Stimulated activated naive CD8-positive, alpha-beta T cell treated with anti-CD3 and anti-CD28 coated beads, Interleukin-15, Interleukin-2, amounts not matched to agents 100 ng/mL and 50 ng/mL, for 24 hours (primary cell): ENCODE results near the gene MYOM1.
"Not testable (repeated sequence)": the region's sequence is repeated elsewhere in the genome, so short reads cannot be mapped to it uniquely, and the experiment has no call there.

Experiments used
- H3K27ac Mint-ChIP-seq: one replicate; pipeline ENCODE4 v1.8.0; 2021; ENCODE audit warnings: mild to moderate bottlenecking, mixed read lengths
- H3K27me3 Mint-ChIP-seq: one replicate; pipeline ENCODE4 v1.8.0; 2021; ENCODE audit warnings: mixed read lengths
- H3K36me3 Mint-ChIP-seq: one replicate; pipeline ENCODE4 v1.8.0; 2021; ENCODE audit warnings: low read depth, mixed read lengths
- H3K4me1 Mint-ChIP-seq: one replicate; pipeline ENCODE4 v1.8.0; 2021; ENCODE audit warnings: low read depth, mixed read lengths
- H3K4me3 Mint-ChIP-seq: one replicate; pipeline ENCODE4 v1.8.0; 2021; ENCODE audit warnings: mild to moderate bottlenecking, mixed read lengths
- H3K9me3 Mint-ChIP-seq: one replicate; pipeline ENCODE4 v1.8.0; 2021; ENCODE audit warnings: mixed read lengths

MYOM1 gene

DNA sequence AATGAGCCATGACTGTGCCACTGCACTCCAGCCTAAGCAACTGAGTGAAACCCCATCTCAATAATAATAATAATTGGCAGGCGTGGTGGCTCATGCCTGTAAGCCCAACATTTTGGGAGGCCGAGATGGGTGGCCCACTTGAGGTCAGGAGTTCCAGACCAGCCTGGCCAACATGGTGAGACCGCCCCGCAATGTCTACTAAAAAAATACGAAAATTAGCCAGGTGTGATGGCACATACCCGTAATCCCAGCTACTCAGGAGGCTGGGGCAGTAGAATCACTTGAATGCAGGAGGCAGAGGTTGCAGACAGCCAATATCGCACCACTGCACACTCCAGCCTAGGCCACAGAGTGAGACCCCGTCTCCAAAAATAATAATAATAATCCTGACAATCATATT, 178.9 kb downstream of the MYOM1 start:
- H3K36me3 Mint-ChIP-seq: no peaks in the 10 kb centered on the region
- H3K4me1 Mint-ChIP-seq: peaks cover 10% of the 10 kb centered on the region
- peaks cover 2% of the 10 kb centered on the region for H3K27me3 Mint-ChIP-seq
- H3K4me3 Mint-ChIP-seq: no peak overlapping the region
- H3K9me3 Mint-ChIP-seq: no peaks in the 10 kb centered on the region
- H3K27ac Mint-ChIP-seq: no peak overlapping the region

DNA sequence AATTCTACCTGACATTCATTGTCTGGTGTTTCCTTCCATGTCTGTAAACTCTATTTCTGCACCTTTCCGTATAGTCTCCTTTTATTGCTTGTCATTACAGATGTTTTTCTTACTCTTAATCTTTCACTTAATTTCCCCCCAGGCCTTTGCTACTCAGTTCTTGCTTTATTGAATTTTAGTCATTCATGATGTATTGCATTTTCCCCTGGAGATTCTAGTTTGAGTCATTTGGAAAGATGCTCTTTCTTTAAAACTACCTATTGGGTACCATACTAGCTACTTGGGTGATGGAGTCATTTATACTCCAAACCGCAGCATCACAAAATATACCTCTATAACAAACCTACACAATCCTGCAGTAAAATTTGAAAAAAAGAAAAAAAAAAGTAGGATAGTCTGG, 179.6 kb downstream of the MYOM1 start:
- Mint-ChIP-seq H3K4me3 (no peak overlapping the region), H3K27me3 (peaks cover 3% of the 10 kb centered on the region), H3K36me3 (no peaks in the 10 kb centered on the region), H3K27ac (peak overlapping the region; percentile 3), H3K4me1 (peaks cover 6% of the 10 kb centered on the region), H3K9me3 (no peaks in the 10 kb centered on the region)

DNA sequence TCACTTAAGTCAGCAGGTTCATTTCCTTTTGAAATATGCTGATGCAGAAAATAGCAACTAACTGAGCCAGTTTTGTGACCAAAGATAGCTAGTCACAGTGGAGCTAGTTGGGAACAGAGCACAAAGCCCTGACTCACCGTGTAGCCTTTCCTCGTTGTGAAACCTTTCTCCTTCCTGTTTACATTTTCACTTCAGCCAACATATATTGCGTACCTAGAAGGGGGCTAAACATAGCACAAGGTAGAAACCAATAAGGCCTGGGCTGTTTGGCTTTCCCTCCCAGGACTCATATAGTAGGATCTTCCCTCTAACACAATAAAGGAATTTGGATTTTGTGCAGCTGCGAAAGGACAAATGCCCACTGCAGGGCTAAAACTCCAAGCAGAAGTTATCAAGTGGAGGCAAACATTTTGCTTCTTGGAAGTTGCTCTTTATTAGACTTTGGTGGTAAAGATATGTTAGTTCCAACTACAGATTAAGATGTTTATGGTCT, 182.3 kb downstream of the MYOM1 start:
- H3K36me3 Mint-ChIP-seq: no peaks in the 10 kb centered on the region
- H3K9me3 Mint-ChIP-seq: no peaks in the 10 kb centered on the region
- H3K27ac Mint-ChIP-seq: no peak overlapping the region
- peaks cover 6% of the 10 kb centered on the region for H3K4me1 Mint-ChIP-seq
- peaks cover 3% of the 10 kb centered on the region for H3K27me3 Mint-ChIP-seq
- H3K4me3 Mint-ChIP-seq: no peak overlapping the region

DNA sequence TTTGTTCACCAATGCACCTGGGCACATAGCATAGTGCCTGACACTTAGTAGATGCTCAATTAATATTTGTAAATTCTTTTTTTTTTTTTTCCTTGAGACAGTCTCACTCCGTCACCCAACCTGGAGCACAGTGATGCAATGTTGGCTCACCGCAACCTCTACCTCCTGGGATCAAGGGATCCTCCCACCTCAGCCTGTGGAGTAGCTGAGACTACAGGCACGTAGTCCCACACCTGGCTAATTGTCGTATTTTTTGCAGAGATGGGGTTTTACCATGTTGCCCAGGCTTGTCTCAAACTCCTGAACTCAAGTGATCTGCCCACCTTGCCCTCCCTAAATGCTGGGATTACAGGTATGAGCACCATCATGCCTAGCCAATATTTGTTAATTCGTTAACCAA, 183.7 kb downstream of the MYOM1 start:
- Mint-ChIP-seq H3K27me3 (peaks cover 3% of the 10 kb centered on the region), H3K27ac (no peak overlapping the region), H3K4me3 (no peak overlapping the region), H3K36me3 (no peaks in the 10 kb centered on the region), H3K9me3 (no peaks in the 10 kb centered on the region), H3K4me1 (peaks cover 6% of the 10 kb centered on the region)

DNA sequence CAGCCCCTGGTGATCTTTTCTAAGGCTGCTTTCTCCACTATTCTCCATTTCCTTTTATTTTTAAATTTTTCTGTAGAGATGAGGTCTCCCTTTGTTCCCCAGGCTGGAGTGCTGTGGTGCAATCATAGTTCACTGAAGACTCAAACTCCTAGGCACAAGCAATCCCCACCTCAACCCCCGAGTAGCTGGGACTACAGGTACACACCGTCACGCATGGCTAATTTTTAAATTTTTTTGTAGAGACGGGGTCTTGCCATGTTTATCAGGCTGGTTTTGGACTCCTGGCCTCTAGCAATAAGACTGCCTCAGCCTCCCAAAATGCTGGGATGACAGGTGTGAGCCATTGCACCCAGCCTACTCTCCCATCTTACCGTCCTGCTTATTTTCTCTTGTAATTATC, 184.1 kb downstream of the MYOM1 start:
- Mint-ChIP-seq H3K4me1 (peaks cover 6% of the 10 kb centered on the region), H3K27ac (no peak overlapping the region), H3K9me3 (no peaks in the 10 kb centered on the region), H3K27me3 (peaks cover 3% of the 10 kb centered on the region), H3K36me3 (no peaks in the 10 kb centered on the region), H3K4me3 (no peak overlapping the region)

DNA sequence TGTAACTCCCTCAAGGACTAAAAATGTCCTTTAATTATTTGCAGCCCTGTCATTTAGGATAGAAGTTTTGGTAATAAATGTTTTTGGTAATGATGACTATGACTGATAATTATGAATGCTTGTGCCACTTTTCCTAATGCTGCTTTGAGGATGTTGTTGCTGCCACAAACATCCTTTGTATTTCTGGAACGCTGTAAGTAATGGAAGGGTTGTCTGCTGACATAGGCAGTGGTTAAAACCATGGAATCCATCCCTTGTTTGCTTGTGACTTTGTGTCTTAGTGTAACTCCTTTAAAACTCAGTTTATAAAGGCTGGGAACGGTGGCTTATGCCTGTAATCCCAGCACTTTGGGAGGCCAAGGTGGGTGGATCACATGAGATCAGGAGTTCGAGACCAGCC, 187.0 kb downstream of the MYOM1 start:
- H3K4me1 Mint-ChIP-seq: peaks cover 5% of the 10 kb centered on the region

DNA sequence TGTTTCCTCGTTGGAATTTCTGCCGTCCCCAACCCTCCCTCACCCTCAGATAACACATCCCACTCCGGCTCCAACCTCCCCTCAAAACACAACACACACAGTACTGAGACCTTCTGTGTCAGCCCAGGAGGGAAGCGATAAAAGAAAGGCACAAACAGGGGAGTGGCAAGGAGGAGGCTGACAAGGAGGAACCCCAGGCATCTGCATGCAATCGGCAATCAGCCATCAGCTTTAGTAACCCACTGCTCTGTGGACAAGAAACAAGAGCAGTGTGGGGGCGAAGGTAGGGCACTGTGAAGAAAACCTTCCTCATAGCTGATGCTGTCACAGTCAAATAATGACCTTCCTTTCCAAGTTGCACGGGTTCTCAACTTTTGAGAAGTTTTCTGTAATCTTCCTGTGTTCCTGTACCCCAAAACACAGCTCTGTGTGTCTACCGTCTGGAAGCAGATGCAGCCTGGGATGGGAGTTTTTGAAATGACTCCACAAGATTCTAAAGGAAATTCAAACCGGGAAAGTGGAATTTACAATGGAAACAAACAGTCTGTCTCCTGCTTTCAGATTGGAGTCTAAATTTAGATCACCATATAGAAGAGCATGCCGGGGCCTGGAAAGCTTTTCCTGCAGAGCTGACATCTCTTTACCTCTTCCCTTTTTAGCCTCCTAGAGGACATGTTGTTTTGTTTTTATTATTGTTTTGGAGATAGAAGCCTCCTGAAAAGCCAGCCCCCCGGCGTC, 190.4 kb downstream of the MYOM1 start:
- H3K4me1 Mint-ChIP-seq: no peaks in the 10 kb centered on the region
- no peak overlapping the region for H3K27ac Mint-ChIP-seq
- H3K4me3 Mint-ChIP-seq: no peak overlapping the region
- H3K27me3 Mint-ChIP-seq: no peaks in the 10 kb centered on the region
- no peaks in the 10 kb centered on the region for H3K36me3 Mint-ChIP-seq
- no peaks in the 10 kb centered on the region for H3K9me3 Mint-ChIP-seq

More for the DNA sequence above, 187.0 kb downstream of the MYOM1 start:
- H3K4me3 Mint-ChIP-seq: no peak overlapping the region
- peaks cover 3% of the 10 kb centered on the region for H3K27me3 Mint-ChIP-seq
- H3K27ac Mint-ChIP-seq: no peak overlapping the region
- H3K9me3 Mint-ChIP-seq: no peaks in the 10 kb centered on the region
- no peaks in the 10 kb centered on the region for H3K36me3 Mint-ChIP-seq

DNA sequence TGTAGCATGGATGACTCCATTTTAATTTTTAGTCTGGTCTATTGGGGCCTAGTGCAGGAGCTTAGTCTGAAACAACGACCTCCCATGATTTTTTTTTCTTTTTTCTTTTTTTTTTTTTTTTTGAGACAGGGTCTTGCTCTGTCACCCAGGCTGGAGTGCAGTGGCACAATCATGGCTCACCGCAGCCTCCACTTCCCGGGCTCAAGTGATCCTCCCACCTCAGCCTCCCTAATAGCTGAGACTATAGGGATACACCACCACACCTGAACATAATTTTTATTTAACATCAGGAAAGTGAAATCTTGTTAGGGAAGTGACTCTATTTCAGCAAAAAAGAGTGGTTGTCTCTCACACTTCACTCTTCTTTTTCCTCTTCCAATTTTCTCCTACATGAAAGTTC, 191.7 kb downstream of the MYOM1 start:
- not testable (repeated sequence) for H3K27me3 Mint-ChIP-seq, H3K9me3 Mint-ChIP-seq, H3K4me1 Mint-ChIP-seq, H3K27ac Mint-ChIP-seq, H3K36me3 Mint-ChIP-seq, H3K4me3 Mint-ChIP-seq

DNA sequence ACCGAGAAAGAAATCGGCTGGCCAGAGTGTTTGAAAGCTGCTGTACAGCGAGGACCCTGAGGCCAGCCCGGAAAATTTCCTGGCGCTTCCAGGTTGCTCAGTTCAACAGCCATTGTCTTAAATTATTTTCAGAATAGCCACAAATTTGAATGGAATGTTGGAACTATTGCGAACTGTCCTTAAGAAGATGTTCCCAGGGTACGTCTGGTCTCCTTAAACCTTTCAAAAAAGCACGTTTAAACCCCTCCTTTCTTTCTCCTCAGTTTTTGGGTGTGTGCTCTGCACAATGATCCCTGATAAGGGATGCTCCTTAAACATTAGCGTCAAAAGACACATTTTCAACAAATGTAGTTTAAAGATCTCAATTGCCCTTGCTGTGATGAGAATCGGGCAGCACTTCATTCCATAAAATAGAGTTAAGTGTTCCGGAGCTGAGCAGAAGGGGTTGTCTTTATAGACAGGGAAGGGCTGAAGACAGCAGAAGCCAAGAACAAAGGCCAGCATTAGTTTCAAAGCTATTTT, 192.3 kb downstream of the MYOM1 start:
- no peaks in the 10 kb centered on the region for H3K36me3 Mint-ChIP-seq
- no peaks in the 10 kb centered on the region for H3K4me1 Mint-ChIP-seq
- no peak overlapping the region for H3K4me3 Mint-ChIP-seq
- no peak overlapping the region for H3K27ac Mint-ChIP-seq
- H3K9me3 Mint-ChIP-seq: no peaks in the 10 kb centered on the region
- H3K27me3 Mint-ChIP-seq: no peaks in the 10 kb centered on the region

DNA sequence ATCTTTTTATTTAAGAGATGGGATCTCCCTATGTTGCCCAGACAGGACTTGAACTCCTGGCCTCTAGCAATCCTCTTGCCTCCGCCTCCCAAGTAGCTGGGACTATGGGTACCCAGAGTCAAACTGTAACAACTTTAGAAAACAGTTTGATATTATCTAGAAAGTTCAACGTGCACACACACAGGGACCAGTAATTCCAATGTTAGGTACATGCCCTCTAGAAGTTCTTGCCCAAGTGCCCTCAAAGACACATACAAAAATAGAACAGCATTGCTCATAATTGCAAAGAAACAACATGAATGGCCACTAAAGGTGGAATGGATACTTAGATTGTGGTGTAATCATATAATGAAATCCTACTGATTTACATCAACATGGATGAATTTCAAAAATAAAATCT, 194.2 kb downstream of the MYOM1 start:
- Mint-ChIP-seq H3K4me3 (no peak overlapping the region), H3K27ac (no peak overlapping the region), H3K36me3 (no peaks in the 10 kb centered on the region), H3K9me3 (no peaks in the 10 kb centered on the region), H3K27me3 (no peaks in the 10 kb centered on the region), H3K4me1 (no peaks in the 10 kb centered on the region)

DNA sequence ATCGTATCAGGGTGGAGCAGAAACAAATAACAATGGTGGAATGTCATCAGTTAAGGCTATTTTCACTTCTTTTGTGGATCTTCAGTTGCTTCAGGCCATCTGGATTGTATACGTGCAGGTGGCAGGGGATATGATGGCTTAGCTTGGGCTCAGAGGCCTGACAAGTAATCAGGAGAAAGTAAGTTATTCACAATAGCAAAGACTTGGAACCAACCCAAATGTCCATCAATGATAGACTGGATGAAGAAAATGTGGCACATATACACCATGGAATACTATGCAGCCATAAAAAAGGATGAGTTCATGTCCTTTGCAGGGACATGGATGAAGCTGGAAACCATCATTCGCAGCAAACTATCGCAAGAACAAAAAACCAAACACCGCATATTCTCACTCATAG, 196.2 kb downstream of the MYOM1 start:
- not testable (repeated sequence) for H3K36me3 Mint-ChIP-seq, H3K9me3 Mint-ChIP-seq, H3K4me1 Mint-ChIP-seq, H3K27ac Mint-ChIP-seq, H3K4me3 Mint-ChIP-seq, H3K27me3 Mint-ChIP-seq
